ENCODE results near the gene ASPG.

DNA sequence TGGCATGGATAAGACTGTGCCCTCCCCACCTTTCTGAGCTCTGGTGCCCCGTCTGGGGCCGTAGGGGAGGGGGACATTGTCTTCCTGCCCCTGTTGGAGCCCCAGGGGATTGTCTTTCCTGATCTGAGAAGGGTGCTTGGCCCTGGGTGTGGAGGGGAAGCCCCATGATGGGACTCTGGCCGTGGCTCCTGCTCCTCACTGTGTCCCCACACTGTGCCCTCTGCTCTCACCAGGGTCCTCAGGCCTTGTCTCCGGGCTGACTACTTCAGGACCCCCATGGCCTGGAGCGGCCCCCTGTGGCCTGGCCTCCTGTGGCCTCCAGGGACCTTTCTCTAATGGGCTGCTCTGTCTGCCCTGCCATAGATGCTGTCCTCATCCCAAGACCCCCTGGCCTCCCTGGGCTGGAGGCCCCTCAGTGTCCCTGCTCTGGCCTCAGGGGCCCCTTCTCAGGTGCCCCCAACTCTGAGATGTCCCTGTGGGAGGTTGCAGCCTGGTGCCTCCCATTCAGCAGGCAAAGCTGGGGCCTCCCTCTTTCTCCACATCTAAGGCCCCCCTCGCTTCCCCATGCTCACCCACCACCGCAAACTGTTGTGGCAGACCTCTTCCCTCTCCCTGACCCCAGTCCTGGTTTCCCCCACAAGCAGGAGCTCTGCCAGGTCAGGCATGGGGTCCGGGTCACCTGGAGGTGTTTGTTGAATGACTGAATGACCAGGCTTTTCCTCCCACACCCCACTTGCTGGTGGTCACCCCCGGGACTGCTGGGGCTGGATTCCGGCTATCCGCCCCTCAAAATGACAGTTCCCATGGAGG is 56.8 kb downstream of the ASPG start:
- TF ChIP-seq, protein P1, sequence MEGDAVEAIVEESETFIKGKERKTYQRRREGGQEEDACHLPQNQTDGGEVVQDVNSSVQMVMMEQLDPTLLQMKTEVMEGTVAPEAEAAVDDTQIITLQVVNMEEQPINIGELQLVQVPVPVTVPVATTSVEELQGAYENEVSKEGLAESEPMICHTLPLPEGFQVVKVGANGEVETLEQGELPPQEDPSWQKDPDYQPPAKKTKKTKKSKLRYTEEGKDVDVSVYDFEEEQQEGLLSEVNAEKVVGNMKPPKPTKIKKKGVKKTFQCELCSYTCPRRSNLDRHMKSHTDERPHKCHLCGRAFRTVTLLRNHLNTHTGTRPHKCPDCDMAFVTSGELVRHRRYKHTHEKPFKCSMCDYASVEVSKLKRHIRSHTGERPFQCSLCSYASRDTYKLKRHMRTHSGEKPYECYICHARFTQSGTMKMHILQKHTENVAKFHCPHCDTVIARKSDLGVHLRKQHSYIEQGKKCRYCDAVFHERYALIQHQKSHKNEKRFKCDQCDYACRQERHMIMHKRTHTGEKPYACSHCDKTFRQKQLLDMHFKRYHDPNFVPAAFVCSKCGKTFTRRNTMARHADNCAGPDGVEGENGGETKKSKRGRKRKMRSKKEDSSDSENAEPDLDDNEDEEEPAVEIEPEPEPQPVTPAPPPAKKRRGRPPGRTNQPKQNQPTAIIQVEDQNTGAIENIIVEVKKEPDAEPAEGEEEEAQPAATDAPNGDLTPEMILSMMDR (tag by site-specific recombination; IDR thresholded peaks at IDR 0.05): no peak
- TF ChIP-seq SP2 (tag by site-specific recombination; IDR thresholded peaks at IDR 0.05): no peak
- TF ChIP-seq ZNF366 (tag by site-specific recombination; conservative IDR thresholded peaks at IDR 0.05): no peak
- TF ChIP-seq, protein P2, sequence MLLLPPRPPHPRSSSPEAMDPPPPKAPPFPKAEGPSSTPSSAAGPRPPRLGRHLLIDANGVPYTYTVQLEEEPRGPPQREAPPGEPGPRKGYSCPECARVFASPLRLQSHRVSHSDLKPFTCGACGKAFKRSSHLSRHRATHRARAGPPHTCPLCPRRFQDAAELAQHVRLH (tag by site-specific recombination; IDR thresholded peaks at IDR 0.05): no peak
- no peak for TF ChIP-seq YY1 (tag by site-specific recombination; IDR thresholded peaks at IDR 0.05)
- no peak for TF ChIP-seq ZNF433 (tag by site-specific recombination; IDR thresholded peaks at IDR 0.05; ENCODE audit: low read depth)
- no peak for TF ChIP-seq ZNF530 (tag by site-specific recombination; IDR thresholded peaks at IDR 0.05; ENCODE audit: low read depth)
- no peak for TF ChIP-seq ZNF302 (tag by site-specific recombination; IDR thresholded peaks at IDR 0.05; ENCODE audit: low read depth)
- no peak for TF ChIP-seq ZNF561 (tag by site-specific recombination; IDR thresholded peaks at IDR 0.05; ENCODE audit: borderline replicate concordance)
- TF ChIP-seq, protein P3, sequence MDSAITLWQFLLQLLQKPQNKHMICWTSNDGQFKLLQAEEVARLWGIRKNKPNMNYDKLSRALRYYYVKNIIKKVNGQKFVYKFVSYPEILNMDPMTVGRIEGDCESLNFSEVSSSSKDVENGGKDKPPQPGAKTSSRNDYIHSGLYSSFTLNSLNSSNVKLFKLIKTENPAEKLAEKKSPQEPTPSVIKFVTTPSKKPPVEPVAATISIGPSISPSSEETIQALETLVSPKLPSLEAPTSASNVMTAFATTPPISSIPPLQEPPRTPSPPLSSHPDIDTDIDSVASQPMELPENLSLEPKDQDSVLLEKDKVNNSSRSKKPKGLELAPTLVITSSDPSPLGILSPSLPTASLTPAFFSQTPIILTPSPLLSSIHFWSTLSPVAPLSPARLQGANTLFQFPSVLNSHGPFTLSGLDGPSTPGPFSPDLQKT (IDR thresholded peaks at IDR 0.05; ENCODE audit: borderline replicate concordance, low read depth, low read length): no peak
- no peak for TF ChIP-seq SP7 (tag by site-specific recombination; IDR thresholded peaks at IDR 0.05)
- TF ChIP-seq BCL11A (tag by site-specific recombination; IDR thresholded peaks at IDR 0.05; ENCODE audit: low read depth): no peak
- TF ChIP-seq ZNF707 (tag by site-specific recombination; IDR thresholded peaks at IDR 0.05): no peak

Data from HEK293 (cell line).